PC-3 (cell line): Measurements from ENCODE around the gene TLCD4. TPM values are rescaled to one million over a fixed set of nuclear protein-coding genes. Genes with fewer than 3 reads are reported as not detected.

Experiments
- ATAC-seq: fragments of 200-7000 bp; cut with Tn5 transposase; 2 replicates; pipeline ENCODE4 v1.9.1; 2020; ENCODE audit warnings: mild to moderate bottlenecking, moderate library complexity
- BruUV-seq: library from RNA; stranded (reverse); fragments of 400-500 nt; replicated peaks from 2 replicates; lab custom pipeline; 2021; lab: Mats Ljungman, UMichigan
- CTCF ChIA-PET: fragments of 300-600 bp; sonication (Branson Sonifier 250); formaldehyde crosslinking; loops from one replicate; lab custom pipeline; 2022; ENCODE audit warnings: antibody characterized with exemption; lab: Charles Lee
- POLR2A ChIA-PET: fragments of 300-600 bp; sonication (Branson Sonifier 250); formaldehyde crosslinking; loops from one replicate; lab custom pipeline; 2022; ENCODE audit warnings: antibody characterized with exemption; ENCODE audit not compliant: unreplicated experiment; lab: Charles Lee
- DNase-seq: peaks from one replicate; pipeline ENCODE4 v3.0.0-alpha.2; 2015
- H2AFZ ChIP-seq: fragments of 300-600 bp; sonication (generic); 2 replicates; pipeline ENCODE4 v1.6.0; 2016; ENCODE audit warnings: antibody characterized with exemption, low read length
- H3F3A ChIP-seq: fragments of 300-600 bp; sonication (generic); one replicate; pipeline ENCODE4 v1.6.0; 2017; ENCODE audit warnings: antibody characterized with exemption, low read length, control low read depth, mild to moderate bottlenecking; ENCODE audit not compliant: unreplicated experiment
- H3K27ac ChIP-seq: fragments of 300-600 bp; sonication (generic); 2 replicates; pipeline ENCODE4 v1.5.1; 2016; ENCODE audit warnings: mild to moderate bottlenecking, low read length
- H3K27me3 ChIP-seq: fragments of 300-600 bp; sonication (generic); 2 replicates; pipeline ENCODE4 v1.6.1; 2016; ENCODE audit warnings: low read length, mixed read lengths
- H3K36me3 ChIP-seq: fragments of 300-600 bp; sonication (generic); 2 replicates; pipeline ENCODE4 v1.6.1; 2016; ENCODE audit warnings: low read depth, mixed run types, low read length, mixed read lengths
- H3K4me1 ChIP-seq: fragments of 300-600 bp; sonication (generic); 2 replicates; pipeline ENCODE4 v1.5.1; 2016; ENCODE audit warnings: low read length; ENCODE audit not compliant: insufficient read depth
- H3K4me2 ChIP-seq: fragments of 300-600 bp; sonication (generic); 2 replicates; pipeline ENCODE4 v1.6.0; 2016; ENCODE audit warnings: low read length
- H3K4me3 ChIP-seq: fragments of 300-600 bp; sonication (generic); 2 replicates; pipeline ENCODE4 v1.5.1; 2016; ENCODE audit warnings: mild to moderate bottlenecking, low read length, mixed read lengths
- H3K79me2 ChIP-seq: fragments of 300-600 bp; sonication (generic); 2 replicates; pipeline ENCODE4 v1.6.1; 2017; ENCODE audit warnings: low read length, mixed read lengths
- H3K9ac ChIP-seq: fragments of 300-600 bp; sonication (generic); 2 replicates; pipeline ENCODE4 v1.6.0; 2016; ENCODE audit warnings: mild to moderate bottlenecking, low read length
- H3K9me2 ChIP-seq: fragments of 300-600 bp; sonication (generic); replicated peaks from 2 replicates; pipeline ENCODE4 v1.6.1; 2016; ENCODE audit warnings: mixed run types, low read length, mixed read lengths
- H3K9me3 ChIP-seq: fragments of 300-600 bp; sonication (generic); 2 replicates; pipeline ENCODE4 v1.6.1; 2016; ENCODE audit warnings: low read length, mixed read lengths
- H4K20me1 ChIP-seq: fragments of 300-600 bp; sonication (generic); 2 replicates; pipeline ENCODE4 v1.6.1; 2016; ENCODE audit warnings: low read length, mixed read lengths
- EZH2 ChIP-seq: fragments of 300-600 bp; sonication (generic); IDR thresholded peaks from one replicate; pipeline ENCODE4 v1.6.1; 2017; ENCODE audit warnings: antibody characterized with exemption, mild to moderate bottlenecking, low read length; ENCODE audit not compliant: unreplicated experiment
- EZH2phosphoT487 ChIP-seq: fragments of 300-600 bp; sonication (generic); IDR thresholded peaks from 2 replicates; pipeline ENCODE4 v1.6.1; 2018; ENCODE audit warnings: mild to moderate bottlenecking, antibody characterized with exemption, low read length, borderline replicate concordance
- intact Hi-C: fragments of 100-400 bp; cut with micrococcal nuclease; formaldehyde crosslinking; loops from 2 replicates; pipeline ENCODE4 v1.9.0; 2023
- total RNA-seq: library from RNA; depleted of rRNA; stranded (reverse); fragments of >200 nt; gene quantifications from 2 replicates; pipeline ENCODE4 v1.2.3, GENCODE V29; 2014
- TF ChIP-seq, protein P1 (sequence below): fragments of 300-600 bp; sonication (generic); conservative IDR thresholded peaks from 2 replicates; pipeline ENCODE4 v1.5.1; 2017; ENCODE audit warnings: antibody characterized with exemption, low read depth, mild to moderate bottlenecking, low read length

The TLCD4 gene
- total RNA-seq, 1 experiment from 2014 or later, result 8.3 TPM

DNA sequence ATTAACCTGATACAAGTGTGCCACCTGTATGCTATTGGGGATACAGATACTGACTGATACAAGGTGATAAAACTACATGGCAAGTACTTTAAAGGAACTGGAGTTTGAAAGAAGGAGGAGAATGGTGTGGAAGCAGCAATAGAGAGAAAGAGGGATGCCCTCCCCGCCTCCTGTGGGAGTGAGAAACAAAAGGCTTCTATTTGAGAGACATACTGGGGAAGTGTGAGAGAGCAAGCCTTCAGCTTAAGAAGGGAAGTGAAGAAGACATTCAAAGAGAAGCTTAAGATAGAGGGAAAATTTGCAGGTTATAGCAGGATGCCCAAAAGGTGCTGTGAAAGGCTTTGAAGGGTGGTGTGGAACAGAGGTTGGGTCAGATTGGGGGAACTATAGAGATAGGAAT is 36.7 kb upstream of the TLCD4 start:
- Histone ChIP-seq H3K9me3 (no peaks in the 10 kb centered on the region), H3K27ac (no peak overlapping the region), H3K36me3 (no peaks in the 10 kb centered on the region), H3K4me1 (peaks cover 21% of the 10 kb centered on the region), H3F3A (no peaks in the 10 kb centered on the region), H3K4me2 (no peak overlapping the region), H3K79me2 (no peaks in the 10 kb centered on the region), H3K9ac (no peak overlapping the region), H4K20me1 (no peaks in the 10 kb centered on the region), H2AFZ (no peak overlapping the region), H3K9me2 (no peaks in the 10 kb centered on the region), H3K4me3 (no peak overlapping the region), H3K27me3 (no peaks in the 10 kb centered on the region)
- TF ChIP-seq, protein P1, sequence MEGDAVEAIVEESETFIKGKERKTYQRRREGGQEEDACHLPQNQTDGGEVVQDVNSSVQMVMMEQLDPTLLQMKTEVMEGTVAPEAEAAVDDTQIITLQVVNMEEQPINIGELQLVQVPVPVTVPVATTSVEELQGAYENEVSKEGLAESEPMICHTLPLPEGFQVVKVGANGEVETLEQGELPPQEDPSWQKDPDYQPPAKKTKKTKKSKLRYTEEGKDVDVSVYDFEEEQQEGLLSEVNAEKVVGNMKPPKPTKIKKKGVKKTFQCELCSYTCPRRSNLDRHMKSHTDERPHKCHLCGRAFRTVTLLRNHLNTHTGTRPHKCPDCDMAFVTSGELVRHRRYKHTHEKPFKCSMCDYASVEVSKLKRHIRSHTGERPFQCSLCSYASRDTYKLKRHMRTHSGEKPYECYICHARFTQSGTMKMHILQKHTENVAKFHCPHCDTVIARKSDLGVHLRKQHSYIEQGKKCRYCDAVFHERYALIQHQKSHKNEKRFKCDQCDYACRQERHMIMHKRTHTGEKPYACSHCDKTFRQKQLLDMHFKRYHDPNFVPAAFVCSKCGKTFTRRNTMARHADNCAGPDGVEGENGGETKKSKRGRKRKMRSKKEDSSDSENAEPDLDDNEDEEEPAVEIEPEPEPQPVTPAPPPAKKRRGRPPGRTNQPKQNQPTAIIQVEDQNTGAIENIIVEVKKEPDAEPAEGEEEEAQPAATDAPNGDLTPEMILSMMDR, result no peak
- TF ChIP-seq EZH2 (no peak), EZH2phosphoT487 (no peak)
- DNase-seq, result no peak
- POLR2A ChIA-PET, result no interaction called here
- ATAC-seq, result no peak
- CTCF ChIA-PET, result interaction anchor here (0.6 to 1.0 kb wide), 2 partner anchors 23 to 153 kb away, joined by 3 to 4 read pairs; partner anchors contain the start of gene RWDD3
- no TSS peak for BruUV-seq
- intact Hi-C loops, result no loop called here

DNA sequence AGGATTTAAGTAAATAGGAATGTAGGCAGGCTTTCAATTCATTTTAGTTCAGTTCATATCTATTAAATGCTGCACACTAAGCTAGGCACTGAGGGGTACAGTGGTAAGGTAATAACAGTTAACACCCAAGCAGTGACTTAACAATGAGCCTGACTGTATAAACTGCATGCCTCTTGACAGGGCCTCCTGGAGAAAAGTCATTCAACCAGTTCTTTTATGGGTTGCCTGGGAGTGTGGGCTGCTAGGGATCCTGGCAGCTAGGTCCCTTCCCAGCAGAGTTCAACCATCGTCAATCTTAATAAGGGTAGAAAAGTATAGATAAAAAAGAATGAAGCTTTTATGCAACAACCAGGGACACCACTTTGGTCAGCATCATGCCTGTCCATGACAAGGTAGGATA is 36.3 kb upstream of the TLCD4 start:
- Histone ChIP-seq H3K27me3 (no peaks in the 10 kb centered on the region), H4K20me1 (no peaks in the 10 kb centered on the region), H3F3A (no peaks in the 10 kb centered on the region), H3K27ac (no peak overlapping the region), H3K4me2 (no peak overlapping the region), H3K36me3 (no peaks in the 10 kb centered on the region), H3K9ac (no peak overlapping the region), H3K4me1 (peaks cover 23% of the 10 kb centered on the region), H3K9me2 (no peaks in the 10 kb centered on the region), H3K4me3 (no peak overlapping the region), H2AFZ (no peak overlapping the region), H3K79me2 (no peaks in the 10 kb centered on the region), H3K9me3 (no peaks in the 10 kb centered on the region)
- intact Hi-C loops, result no loop called here
- TF ChIP-seq EZH2 (no peak), EZH2phosphoT487 (no peak)
- TF ChIP-seq, protein P1, result no peak
- BruUV-seq, result no TSS peak
- no peak for ATAC-seq
- ChIA-PET CTCF (interaction anchor here (0.6 kb wide), 1 partner anchor 22 kb away, joined by 3 read pairs; no protein-coding TSS in a partner anchor), POLR2A (no interaction called here)
- no peak for DNase-seq
